ENCODE results near the gene IRF7. TPM values are rescaled to one million over a fixed set of nuclear protein-coding genes. Genes with fewer than 3 reads are reported as not detected.
"Not testable (repeated sequence)": the region's sequence is repeated elsewhere in the genome, so short reads cannot be mapped to it uniquely, and the experiment has no call there.

The IRF7 gene
- total RNA-seq, 1 donor from 2014 or later = 10.2 TPM

DNA sequence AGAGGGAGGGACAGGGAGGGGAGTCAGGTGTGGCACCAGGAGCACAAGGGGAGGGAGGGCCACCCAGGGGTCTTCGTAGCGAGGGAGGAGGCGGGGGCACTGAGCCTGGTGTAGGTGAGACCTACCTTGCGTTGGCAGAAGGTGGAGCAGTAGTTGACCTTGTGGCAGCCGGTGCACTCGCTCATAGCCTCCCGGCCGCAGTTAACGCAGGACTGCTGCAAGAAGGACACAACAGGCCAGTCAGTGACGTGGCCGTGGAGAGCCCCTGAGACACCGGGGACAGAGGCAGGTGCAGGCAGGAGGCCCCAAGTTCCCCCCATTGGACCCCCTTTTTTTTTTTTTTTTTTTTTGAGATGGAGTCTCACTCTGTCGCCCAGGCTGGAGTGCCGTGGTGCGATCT is 38.1 kb upstream of the IRF7 start:
- no peaks in the 10 kb centered on the region for H3K27me3 Mint-ChIP-seq (ENCODE audit: low read depth)
- no peak overlapping the region for H3K27ac Mint-ChIP-seq (ENCODE audit: unreplicated experiment)
- DNase-seq (ENCODE audit: low read depth, low spot score) = no peak
- H3K4me3 Mint-ChIP-seq = no peak overlapping the region
- TF ChIP-seq CTCF (conservative IDR thresholded peaks at IDR 0.05) = no peak
- no peaks in the 10 kb centered on the region for H3K9me3 Mint-ChIP-seq
- H3K4me1 Mint-ChIP-seq = no peaks in the 10 kb centered on the region
- peaks cover 8% of the 10 kb centered on the region for H3K36me3 Mint-ChIP-seq (ENCODE audit: low read depth)

DNA sequence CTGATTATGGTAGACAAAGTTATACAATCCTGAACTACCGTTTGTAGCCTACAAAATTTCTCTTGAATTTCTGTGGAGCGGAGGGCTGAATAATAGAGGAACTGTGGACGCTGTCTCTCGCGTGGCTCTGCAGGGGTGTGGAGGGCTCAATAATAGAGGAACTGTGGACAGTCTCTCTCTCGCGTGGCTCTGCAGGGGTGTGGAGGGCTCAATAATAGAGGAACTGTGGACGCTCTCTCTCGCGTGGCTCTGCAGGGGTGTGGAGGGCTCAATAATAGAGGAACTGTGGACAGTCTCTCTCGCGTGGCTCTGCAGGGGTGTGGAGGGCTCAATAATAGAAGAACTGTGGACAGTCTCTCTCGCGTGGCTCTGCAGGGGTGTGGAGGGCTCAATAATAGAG is 37.4 kb upstream of the IRF7 start:
- not testable (repeated sequence) for H3K4me3 Mint-ChIP-seq; H3K9me3 Mint-ChIP-seq; H3K27me3 Mint-ChIP-seq (ENCODE audit: low read depth); DNase-seq (ENCODE audit: low read depth, low spot score); H3K4me1 Mint-ChIP-seq; H3K27ac Mint-ChIP-seq (ENCODE audit: unreplicated experiment)
- peaks cover 11% of the 10 kb centered on the region for H3K36me3 Mint-ChIP-seq (ENCODE audit: low read depth)

DNA sequence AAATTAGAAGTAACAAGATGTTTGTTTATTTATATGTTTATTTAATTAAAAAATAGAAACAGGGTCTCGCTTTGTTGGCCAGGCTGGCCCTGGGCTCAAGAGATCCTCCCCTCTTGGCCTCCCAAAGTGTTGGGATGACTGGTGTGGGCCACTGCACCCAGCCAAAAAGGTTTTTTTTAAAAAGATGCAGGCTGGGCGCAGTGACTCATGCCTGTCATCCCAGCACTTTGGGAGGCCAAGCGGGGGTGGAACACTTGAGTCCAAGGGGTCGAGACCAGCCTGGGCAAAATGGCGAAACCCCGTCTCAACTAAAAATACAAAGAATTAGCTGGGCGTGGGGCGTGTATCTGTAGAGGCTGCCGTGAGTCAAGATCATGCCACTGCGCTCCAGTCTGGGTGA is 34.7 kb upstream of the IRF7 start:
- Mint-ChIP-seq H3K9me3 (no peaks in the 10 kb centered on the region), H3K27me3 (ENCODE audit: low read depth) (no peaks in the 10 kb centered on the region), H3K36me3 (ENCODE audit: low read depth) (peaks cover 11% of the 10 kb centered on the region), H3K27ac (ENCODE audit: unreplicated experiment) (no peak overlapping the region), H3K4me3 (no peak overlapping the region), H3K4me1 (no peaks in the 10 kb centered on the region)
- no peak for TF ChIP-seq CTCF (conservative IDR thresholded peaks at IDR 0.05)
- DNase-seq (ENCODE audit: low read depth, low spot score) = no peak

DNA sequence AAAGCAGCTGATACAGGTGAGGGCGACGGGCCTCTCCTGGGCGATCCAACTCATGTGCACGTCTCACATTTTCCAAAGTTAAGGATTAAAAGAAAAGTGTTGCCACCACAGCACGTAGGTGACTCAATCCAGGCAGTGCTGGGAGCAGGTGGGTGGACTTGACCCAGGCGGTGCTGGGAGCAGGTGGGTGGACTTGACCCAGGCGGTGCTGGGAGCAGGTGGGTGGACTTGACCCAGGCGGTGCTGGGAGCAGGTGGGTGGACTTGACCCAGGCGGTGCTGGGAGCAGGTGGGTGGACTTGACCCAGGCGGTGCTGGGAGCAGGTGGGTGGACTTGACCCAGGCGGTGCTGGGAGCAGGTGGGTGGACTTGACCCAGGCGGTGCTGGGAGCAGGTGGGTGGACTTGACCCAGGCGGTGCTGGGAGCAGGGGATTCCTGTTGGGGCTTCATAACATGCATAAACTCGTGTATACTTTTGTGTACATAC is 32.0 kb upstream of the IRF7 start:
- DNase-seq (ENCODE audit: low read depth, low spot score); H3K4me1 Mint-ChIP-seq; H3K9me3 Mint-ChIP-seq; H3K4me3 Mint-ChIP-seq; H3K36me3 Mint-ChIP-seq (ENCODE audit: low read depth); H3K27ac Mint-ChIP-seq (ENCODE audit: unreplicated experiment); H3K27me3 Mint-ChIP-seq (ENCODE audit: low read depth): not testable (repeated sequence)

DNA sequence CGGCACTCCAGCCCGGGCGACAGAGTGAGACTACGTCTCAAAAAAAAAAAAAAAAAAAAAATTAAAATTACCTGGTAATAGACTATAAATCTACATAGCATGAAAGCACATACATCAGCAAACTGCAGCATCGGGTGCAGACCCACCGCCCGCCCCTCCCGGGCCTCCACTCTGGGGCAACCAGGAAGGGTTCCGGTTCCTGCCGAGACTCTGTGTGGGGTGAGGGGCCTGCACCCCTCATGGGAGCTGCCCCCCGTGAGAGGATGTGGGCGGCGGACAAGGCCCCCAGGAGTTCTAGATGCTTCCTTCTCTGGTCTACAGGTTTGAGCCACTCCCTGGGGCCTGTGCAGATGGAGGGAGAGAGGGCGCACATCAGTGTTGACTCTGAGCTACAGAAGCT is 30.5 kb upstream of the IRF7 start:
- TF ChIP-seq CTCF (conservative IDR thresholded peaks at IDR 0.05) = no peak
- Mint-ChIP-seq H3K4me1 (no peaks in the 10 kb centered on the region), H3K27ac (ENCODE audit: unreplicated experiment) (no peak overlapping the region), H3K9me3 (no peaks in the 10 kb centered on the region), H3K36me3 (ENCODE audit: low read depth) (peaks cover 3% of the 10 kb centered on the region), H3K4me3 (no peak overlapping the region), H3K27me3 (ENCODE audit: low read depth) (peaks cover 7% of the 10 kb centered on the region)
- no peak for DNase-seq (ENCODE audit: low read depth, low spot score)

- Mint-ChIP-seq H3K27ac (ENCODE audit: unreplicated experiment) (no peak overlapping the region), H3K36me3 (ENCODE audit: low read depth) (peaks cover 3% of the 10 kb centered on the region), H3K27me3 (ENCODE audit: low read depth) (peaks cover 10% of the 10 kb centered on the region), H3K4me1 (no peaks in the 10 kb centered on the region), H3K9me3 (no peaks in the 10 kb centered on the region), H3K4me3 (no peak overlapping the region)
- no peak for TF ChIP-seq CTCF (conservative IDR thresholded peaks at IDR 0.05)
- no peak for DNase-seq (ENCODE audit: low read depth, low spot score)
These were observed 29.8 kb upstream of the IRF7 start for GRCh38 chr11:645536-645935.

All from neural crest cell (in vitro differentiated cells).